GM19467 (cell line): ENCODE measurements around the gene FNDC11.

ENCODE experiments used
- ATAC-seq: cut with Tn5 transposase; IDR thresholded peaks from one replicate; pipeline ENCODE4 v1.9.1; 2021; ENCODE audit warnings: mild to moderate bottlenecking, moderate library complexity; ENCODE audit not compliant: unreplicated experiment

FNDC11 gene

GRCh38 chr20:63525185-63525584 lies 28.8 kb upstream of the FNDC11 start:
- ATAC-seq, result no peak

- ATAC-seq, result no peak
Measured at GRCh38 chr20:63525971-63526370, 28.0 kb upstream of the FNDC11 start.

GRCh38 chr20:63527184-63527583 lies 26.8 kb upstream of the FNDC11 start:
- no peak for ATAC-seq

GRCh38 chr20:63529180-63529860 lies 24.6 kb upstream of the FNDC11 start:
- ATAC-seq, result no peak

- ATAC-seq, result no peak
Measured at GRCh38 chr20:63529861-63530787, 23.8 kb upstream of the FNDC11 start.

- no peak for ATAC-seq
Measured at GRCh38 chr20:63530788-63531160, 23.2 kb upstream of the FNDC11 start.

GRCh38 chr20:63531686-63532448 lies 22.1 kb upstream of the FNDC11 start:
- no peak for ATAC-seq

- ATAC-seq, result no peak
Measured at GRCh38 chr20:63532449-63532971, 21.4 kb upstream of the FNDC11 start.

GRCh38 chr20:63533388-63533787 lies 20.6 kb upstream of the FNDC11 start:
- no peak for ATAC-seq

GRCh38 chr20:63533871-63534393 lies 20.0 kb upstream of the FNDC11 start:
- no peak for ATAC-seq

GRCh38 chr20:63534427-63534830 lies 19.5 kb upstream of the FNDC11 start:
- ATAC-seq, result no peak

GRCh38 chr20:63534831-63535651 lies 18.9 kb upstream of the FNDC11 start:
- no peak for ATAC-seq

- ATAC-seq, result no peak
Measured at GRCh38 chr20:63536241-63536977, 17.6 kb upstream of the FNDC11 start.

GRCh38 chr20:63536997-63537524 lies 16.9 kb upstream of the FNDC11 start, which contains the start of gene PTK6:
Gene PTK6, minus strand, starts transcription at chr20:63537376. Its CDS starts 62 bp downstream, at chr20:63537314.
- ATAC-seq, result peak; percentile 11

- peak; percentile 86 for ATAC-seq
Measured at GRCh38 chr20:63537525-63538203, 16.3 kb upstream of the FNDC11 start.

- no peak for ATAC-seq
Measured at GRCh38 chr20:63538204-63539091, 15.5 kb upstream of the FNDC11 start.

GRCh38 chr20:63539092-63539430 lies 14.9 kb upstream of the FNDC11 start:
- no peak for ATAC-seq
